Measurements from ENCODE around the gene TMEM60. TPM values are rescaled to one million over a fixed set of nuclear protein-coding genes. Genes with fewer than 3 reads are reported as not detected.

The TMEM60 gene
- total RNA-seq, 2 experiments from 2014 or later = 15.4 to 15.9 TPM

DNA sequence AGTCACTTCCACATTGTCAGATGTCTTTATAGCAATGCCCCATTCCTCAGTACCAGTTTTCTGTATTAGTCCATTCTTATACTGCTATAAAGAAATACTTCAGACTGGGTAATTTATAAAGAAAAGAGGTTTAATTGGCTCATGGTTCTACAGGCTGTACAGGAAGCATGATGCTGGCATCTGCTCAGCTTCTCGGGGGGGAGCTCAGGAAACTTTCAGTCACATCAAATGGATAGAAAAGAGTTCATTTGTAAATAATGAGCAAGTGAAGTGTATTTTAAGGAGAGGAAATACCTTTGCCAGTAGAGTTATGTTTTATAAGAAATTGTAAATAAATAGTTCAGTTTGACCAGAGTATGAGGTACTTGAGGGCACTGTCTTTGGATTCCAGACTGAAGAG is 50.5 kb downstream of the TMEM60 start:
- ATAC-seq (ENCODE audit: low read depth) (no peak), DNase-seq (no peak)
- no peak overlapping the region for H3K4me3 Mint-ChIP-seq
- no peaks in the 10 kb centered on the region for H3K27me3 Mint-ChIP-seq
- H3K27ac Mint-ChIP-seq = no peak overlapping the region
- H3K4me1 Mint-ChIP-seq = peaks cover 11% of the 10 kb centered on the region
- peaks cover 2% of the 10 kb centered on the region for H3K9me3 Mint-ChIP-seq
- peaks cover 31% of the 10 kb centered on the region for H3K36me3 Mint-ChIP-seq
- POLR2A ChIA-PET = no interaction called here

DNA sequence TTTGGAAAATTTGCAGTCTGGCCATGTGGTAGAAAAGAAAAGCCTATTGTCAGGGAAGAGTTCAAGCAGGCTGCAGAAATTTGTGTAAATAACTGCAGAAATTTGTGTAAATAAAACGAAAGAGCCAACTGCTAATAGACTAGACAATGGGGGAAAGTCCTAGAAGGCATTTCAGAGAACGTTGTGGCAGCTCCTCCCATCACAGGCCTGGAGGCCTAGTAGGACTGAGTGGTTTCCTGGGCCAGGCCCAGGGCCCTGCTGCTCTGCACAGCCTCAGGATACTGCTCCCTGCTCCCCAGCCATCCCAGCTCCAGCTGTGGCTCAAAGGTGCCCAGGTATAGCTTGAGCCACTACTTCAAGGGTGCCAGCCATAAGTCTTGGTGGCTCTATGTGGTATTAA is 51.1 kb downstream of the TMEM60 start:
- Mint-ChIP-seq H3K27me3 (no peaks in the 10 kb centered on the region), H3K27ac (no peak overlapping the region), H3K4me1 (peaks cover 7% of the 10 kb centered on the region), H3K4me3 (no peak overlapping the region), H3K36me3 (peaks cover 32% of the 10 kb centered on the region), H3K9me3 (peaks cover 2% of the 10 kb centered on the region)
- DNase-seq (no peak), ATAC-seq (ENCODE audit: low read depth) (no peak)
- POLR2A ChIA-PET = no interaction called here

GRCh38 chr7:77746824-77747165 is 51.4 kb downstream of the TMEM60 start:
- ATAC-seq (ENCODE audit: low read depth) (no peak), DNase-seq (no peak)
- Mint-ChIP-seq H3K36me3 (peaks cover 33% of the 10 kb centered on the region), H3K4me1 (peaks cover 5% of the 10 kb centered on the region), H3K27me3 (no peaks in the 10 kb centered on the region), H3K27ac (no peak overlapping the region), H3K4me3 (no peak overlapping the region), H3K9me3 (peaks cover 2% of the 10 kb centered on the region)
- POLR2A ChIA-PET = no interaction called here

- no peak overlapping the region for H3K27ac Mint-ChIP-seq
- no peak overlapping the region for H3K4me3 Mint-ChIP-seq
- H3K27me3 Mint-ChIP-seq = no peaks in the 10 kb centered on the region
- peaks cover 2% of the 10 kb centered on the region for H3K9me3 Mint-ChIP-seq
- H3K36me3 Mint-ChIP-seq = peaks cover 34% of the 10 kb centered on the region
- no peak for ATAC-seq (ENCODE audit: low read depth)
- DNase-seq = no peak
- H3K4me1 Mint-ChIP-seq = peaks cover 5% of the 10 kb centered on the region
- POLR2A ChIA-PET = no interaction called here
Observed at GRCh38 chr7:77746164-77746823, 51.9 kb downstream of the TMEM60 start.

DNA sequence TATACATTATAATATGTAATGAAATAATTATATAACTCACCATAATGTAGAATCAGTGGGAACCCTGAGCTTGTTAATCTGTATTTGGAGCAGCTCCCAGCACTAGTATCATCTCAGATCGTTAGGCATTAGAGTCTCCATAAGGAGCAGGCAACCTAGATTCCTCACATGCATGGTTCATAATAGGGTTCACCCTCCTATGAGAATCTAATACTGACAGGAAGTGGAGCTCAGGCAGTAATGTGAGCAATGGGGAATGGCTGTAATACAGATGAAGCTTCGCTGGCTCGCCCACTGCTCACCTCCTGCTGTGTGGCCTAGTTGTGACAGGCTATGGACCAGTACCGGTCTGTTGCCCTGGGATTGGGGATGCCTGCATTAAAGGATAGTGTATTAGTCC is 52.5 kb downstream of the TMEM60 start:
- Mint-ChIP-seq H3K4me3 (no peak overlapping the region), H3K27ac (no peak overlapping the region), H3K9me3 (peaks cover 2% of the 10 kb centered on the region), H3K36me3 (peaks cover 34% of the 10 kb centered on the region), H3K4me1 (peaks cover 5% of the 10 kb centered on the region), H3K27me3 (no peaks in the 10 kb centered on the region)
- ATAC-seq (ENCODE audit: low read depth) = no peak
- POLR2A ChIA-PET = no interaction called here
- DNase-seq = no peak

Other genes with a start within 250 kb of the TMEM60 start
- gene RSBN1L, start 102.0 kb downstream of the TMEM60 start, total RNA-seq = 10 to 100 TPM; 28.1 to 30.2 TPM
- gene PHTF2, start 339 bp upstream of the TMEM60 start, total RNA-seq = 10 to 100 TPM; 33.3 to 33.6 TPM

Measured in activated naive CD8-positive, alpha-beta T cell treated with anti-CD3 and anti-CD28 coated beads, Interleukin-2, amount 10 ng/mL, durations not matched to agents 7 days and 5 days (primary cell).